Retinal pigment epithelial cell (primary cell): Measurements from ENCODE around the gene SPART.

Experiments
- DNase-seq: peaks from one replicate; pipeline ENCODE4 v3.0.0-alpha.2; 2010; ENCODE audit warnings: low read depth
- H3K4me3 ChIP-seq: 2 replicates; pipeline ENCODE4 v1.5.1; 2011; ENCODE audit warnings: mild to moderate bottlenecking, low read length, control low read depth, moderate library complexity
- CTCF ChIP-seq: conservative IDR thresholded peaks from 2 replicates; pipeline ENCODE4 v1.5.1; 2011; ENCODE audit warnings: low read depth, low read length, control low read depth, inconsistent platforms

The SPART gene

GRCh38 chr13:36354842-36355623, 8.8 kb upstream of the SPART start:
- TF ChIP-seq CTCF, result no peak
- H3K4me3 ChIP-seq, result no peak overlapping the region
- DNase-seq, result no peak

- H3K4me3 ChIP-seq, result no peak overlapping the region
- TF ChIP-seq CTCF, result no peak
- peak; percentile 38 for DNase-seq
Measured at GRCh38 chr13:36353001-36353400, 6.8 kb upstream of the SPART start.

- no peak for DNase-seq
- no peak for TF ChIP-seq CTCF
Measured at GRCh38 chr13:36352350-36352749, 6.2 kb upstream of the SPART start.

GRCh38 chr13:36347531-36348210, 1.5 kb upstream of the SPART start:
- no peak for TF ChIP-seq CTCF
- no peak for DNase-seq
- H3K4me3 ChIP-seq, result no peak overlapping the region

More at GRCh38 chr13:36352350-36352749, 6.2 kb upstream of the SPART start:
- H3K4me3 ChIP-seq, result no peak overlapping the region

- peak overlapping the region; percentile 84 for H3K4me3 ChIP-seq
- no peak for TF ChIP-seq CTCF
- peak; percentile 78 for DNase-seq
Measured at GRCh38 chr13:36345438-36346221, 564 bp downstream of the SPART start.

GRCh38 chr13:36344886-36345437, 1.2 kb downstream of the SPART start:
- no peak for DNase-seq

More at GRCh38 chr13:36344886-36345437, 1.2 kb downstream of the SPART start:
- TF ChIP-seq CTCF, result no peak
- H3K4me3 ChIP-seq, result peak overlapping the region; percentile 84
